ENCODE results near the gene SLC35G1.

The SLC35G1 gene

GRCh38 chr10:93874309-93875031 lies 19.3 kb upstream of the SLC35G1 start:
- no peak overlapping the region for H3K9ac ChIP-seq (ENCODE audit: low read length)
- no peak overlapping the region for H3K4me2 ChIP-seq (ENCODE audit: low read length)
- TF ChIP-seq EZH2 (IDR thresholded peaks at IDR 0.05; ENCODE audit: borderline replicate concordance, low read length) (no peak), CTCF (IDR thresholded peaks at IDR 0.05; ENCODE audit: low read length) (no peak)
- H3K9me2 ChIP-seq (ENCODE audit: low read depth, low read length) = no peaks in the 10 kb centered on the region
- H3K79me2 ChIP-seq (ENCODE audit: insufficient read depth, low read length) = no peaks in the 10 kb centered on the region
- H3F3A ChIP-seq (ENCODE audit: insufficient read depth, low read length) = no peaks in the 10 kb centered on the region
- no peaks in the 10 kb centered on the region for H3K9me3 ChIP-seq (ENCODE audit: low read length)
- H3K36me3 ChIP-seq (ENCODE audit: insufficient read depth, low read length) = no peaks in the 10 kb centered on the region
- no peaks in the 10 kb centered on the region for H3K4me1 ChIP-seq (ENCODE audit: insufficient read depth, low read length, severe bottlenecking)
- H3K4me3 ChIP-seq (ENCODE audit: low read depth, low read length, poor library complexity, severe bottlenecking) = no peak overlapping the region
- H3K27me3 ChIP-seq (ENCODE audit: insufficient read depth, low read length) = no peaks in the 10 kb centered on the region
- no peaks in the 10 kb centered on the region for H4K20me1 ChIP-seq (ENCODE audit: insufficient read depth, low read length)
- H3K27ac ChIP-seq (ENCODE audit: low read depth, low read length, poor library complexity, severe bottlenecking) = no peak overlapping the region
- no peak overlapping the region for H2AFZ ChIP-seq (ENCODE audit: low read length)

GRCh38 chr10:93875032-93875358 lies 18.8 kb upstream of the SLC35G1 start:
- H3K79me2 ChIP-seq (ENCODE audit: insufficient read depth, low read length) = no peaks in the 10 kb centered on the region
- no peak overlapping the region for H3K9ac ChIP-seq (ENCODE audit: low read length)
- no peaks in the 10 kb centered on the region for H3K36me3 ChIP-seq (ENCODE audit: insufficient read depth, low read length)
- no peak overlapping the region for H3K4me2 ChIP-seq (ENCODE audit: low read length)
- H3K4me1 ChIP-seq (ENCODE audit: insufficient read depth, low read length, severe bottlenecking) = no peaks in the 10 kb centered on the region
- H3K9me3 ChIP-seq (ENCODE audit: low read length) = no peaks in the 10 kb centered on the region
- no peaks in the 10 kb centered on the region for H3F3A ChIP-seq (ENCODE audit: insufficient read depth, low read length)
- no peaks in the 10 kb centered on the region for H3K27me3 ChIP-seq (ENCODE audit: insufficient read depth, low read length)
- H2AFZ ChIP-seq (ENCODE audit: low read length) = no peak overlapping the region
- H4K20me1 ChIP-seq (ENCODE audit: insufficient read depth, low read length) = no peaks in the 10 kb centered on the region
- no peak overlapping the region for H3K4me3 ChIP-seq (ENCODE audit: low read depth, low read length, poor library complexity, severe bottlenecking)
- H3K9me2 ChIP-seq (ENCODE audit: low read depth, low read length) = no peaks in the 10 kb centered on the region
- H3K27ac ChIP-seq (ENCODE audit: low read depth, low read length, poor library complexity, severe bottlenecking) = no peak overlapping the region
- TF ChIP-seq CTCF (IDR thresholded peaks at IDR 0.05; ENCODE audit: low read length) (no peak), EZH2 (IDR thresholded peaks at IDR 0.05; ENCODE audit: borderline replicate concordance, low read length) (no peak)

GRCh38 chr10:93876381-93876780 lies 17.4 kb upstream of the SLC35G1 start:
- Histone ChIP-seq H3K9me3 (ENCODE audit: low read length) (no peaks in the 10 kb centered on the region), H3K4me3 (ENCODE audit: low read depth, low read length, poor library complexity, severe bottlenecking) (no peak overlapping the region), H3K27ac (ENCODE audit: low read depth, low read length, poor library complexity, severe bottlenecking) (no peak overlapping the region), H2AFZ (ENCODE audit: low read length) (no peak overlapping the region), H3K36me3 (ENCODE audit: insufficient read depth, low read length) (no peaks in the 10 kb centered on the region), H3F3A (ENCODE audit: insufficient read depth, low read length) (no peaks in the 10 kb centered on the region), H3K4me2 (ENCODE audit: low read length) (no peak overlapping the region), H3K79me2 (ENCODE audit: insufficient read depth, low read length) (no peaks in the 10 kb centered on the region), H3K9ac (ENCODE audit: low read length) (no peak overlapping the region), H3K4me1 (ENCODE audit: insufficient read depth, low read length, severe bottlenecking) (no peaks in the 10 kb centered on the region), H4K20me1 (ENCODE audit: insufficient read depth, low read length) (no peaks in the 10 kb centered on the region), H3K27me3 (ENCODE audit: insufficient read depth, low read length) (no peaks in the 10 kb centered on the region), H3K9me2 (ENCODE audit: low read depth, low read length) (no peaks in the 10 kb centered on the region)
- TF ChIP-seq EZH2 (IDR thresholded peaks at IDR 0.05; ENCODE audit: borderline replicate concordance, low read length) (no peak), CTCF (IDR thresholded peaks at IDR 0.05; ENCODE audit: low read length) (no peak)

Data from OCI-LY1 (cell line).